ENCODE measurements around the gene TMEM255B. TPM values are rescaled to one million over a fixed set of nuclear protein-coding genes. Genes with fewer than 3 reads are reported as not detected.

The TMEM255B gene
- total RNA-seq, 1 experiment from 2014 or later: 4.7 TPM

GRCh38 chr13:113812178-113813040, 53.4 kb downstream of the TMEM255B start:
- Mint-ChIP-seq H3K4me3 (no peak overlapping the region), H3K36me3 (peaks cover 9% of the 10 kb centered on the region), H3K27ac (no peak overlapping the region), H3K9me3 (peaks cover 15% of the 10 kb centered on the region), H3K4me1 (peaks cover 4% of the 10 kb centered on the region), H3K27me3 (ENCODE audit: low read depth) (no peaks in the 10 kb centered on the region; the same call in 1 of the 2 replicates)
- DNase-seq (ENCODE audit: low spot score) (no peak), ATAC-seq (no peak)
- no peak for TF ChIP-seq SP1 (CRISPR knock-in tag; conservative IDR thresholded peaks at IDR 0.05)
- TF ChIP-seq GTF2I (CRISPR knock-in tag; conservative IDR thresholded peaks at IDR 0.05): no peak
- TF ChIP-seq CBFB (CRISPR knock-in tag; IDR thresholded peaks at IDR 0.05; ENCODE audit: low read depth): no peak
- no peak for TF ChIP-seq ZNF121 (CRISPR knock-in tag; IDR thresholded peaks at IDR 0.05)
- TF ChIP-seq FOXP1 (CRISPR knock-in tag; IDR thresholded peaks at IDR 0.05; ENCODE audit: borderline replicate concordance): no peak
- no peak for TF ChIP-seq KAT7 (CRISPR knock-in tag; IDR thresholded peaks at IDR 0.05; ENCODE audit: borderline replicate concordance)
- no peak for TF ChIP-seq CDX4 (CRISPR knock-in tag; IDR thresholded peaks at IDR 0.05; ENCODE audit: borderline replicate concordance)
- TF ChIP-seq, protein P1, sequence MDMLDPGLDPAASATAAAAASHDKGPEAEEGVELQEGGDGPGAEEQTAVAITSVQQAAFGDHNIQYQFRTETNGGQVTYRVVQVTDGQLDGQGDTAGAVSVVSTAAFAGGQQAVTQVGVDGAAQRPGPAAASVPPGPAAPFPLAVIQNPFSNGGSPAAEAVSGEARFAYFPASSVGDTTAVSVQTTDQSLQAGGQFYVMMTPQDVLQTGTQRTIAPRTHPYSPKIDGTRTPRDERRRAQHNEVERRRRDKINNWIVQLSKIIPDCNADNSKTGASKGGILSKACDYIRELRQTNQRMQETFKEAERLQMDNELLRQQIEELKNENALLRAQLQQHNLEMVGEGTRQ (CRISPR knock-in tag; IDR thresholded peaks at IDR 0.05): no peak
- TF ChIP-seq ZNF232 (CRISPR knock-in tag; IDR thresholded peaks at IDR 0.05): no peak
- TF ChIP-seq, protein P2, sequence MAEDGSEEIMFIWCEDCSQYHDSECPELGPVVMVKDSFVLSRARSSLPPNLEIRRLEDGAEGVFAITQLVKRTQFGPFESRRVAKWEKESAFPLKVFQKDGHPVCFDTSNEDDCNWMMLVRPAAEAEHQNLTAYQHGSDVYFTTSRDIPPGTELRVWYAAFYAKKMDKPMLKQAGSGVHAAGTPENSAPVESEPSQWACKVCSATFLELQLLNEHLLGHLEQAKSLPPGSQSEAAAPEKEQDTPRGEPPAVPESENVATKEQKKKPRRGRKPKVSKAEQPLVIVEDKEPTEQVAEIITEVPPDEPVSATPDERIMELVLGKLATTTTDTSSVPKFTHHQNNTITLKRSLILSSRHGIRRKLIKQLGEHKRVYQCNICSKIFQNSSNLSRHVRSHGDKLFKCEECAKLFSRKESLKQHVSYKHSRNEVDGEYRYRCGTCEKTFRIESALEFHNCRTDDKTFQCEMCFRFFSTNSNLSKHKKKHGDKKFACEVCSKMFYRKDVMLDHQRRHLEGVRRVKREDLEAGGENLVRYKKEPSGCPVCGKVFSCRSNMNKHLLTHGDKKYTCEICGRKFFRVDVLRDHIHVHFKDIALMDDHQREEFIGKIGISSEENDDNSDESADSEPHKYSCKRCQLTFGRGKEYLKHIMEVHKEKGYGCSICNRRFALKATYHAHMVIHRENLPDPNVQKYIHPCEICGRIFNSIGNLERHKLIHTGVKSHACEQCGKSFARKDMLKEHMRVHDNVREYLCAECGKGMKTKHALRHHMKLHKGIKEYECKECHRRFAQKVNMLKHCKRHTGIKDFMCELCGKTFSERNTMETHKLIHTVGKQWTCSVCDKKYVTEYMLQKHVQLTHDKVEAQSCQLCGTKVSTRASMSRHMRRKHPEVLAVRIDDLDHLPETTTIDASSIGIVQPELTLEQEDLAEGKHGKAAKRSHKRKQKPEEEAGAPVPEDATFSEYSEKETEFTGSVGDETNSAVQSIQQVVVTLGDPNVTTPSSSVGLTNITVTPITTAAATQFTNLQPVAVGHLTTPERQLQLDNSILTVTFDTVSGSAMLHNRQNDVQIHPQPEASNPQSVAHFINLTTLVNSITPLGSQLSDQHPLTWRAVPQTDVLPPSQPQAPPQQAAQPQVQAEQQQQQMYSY (CRISPR knock-in tag; IDR thresholded peaks at IDR 0.05): no peak
- TF ChIP-seq, protein P3, sequence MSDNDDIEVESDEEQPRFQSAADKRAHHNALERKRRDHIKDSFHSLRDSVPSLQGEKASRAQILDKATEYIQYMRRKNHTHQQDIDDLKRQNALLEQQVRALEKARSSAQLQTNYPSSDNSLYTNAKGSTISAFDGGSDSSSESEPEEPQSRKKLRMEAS (CRISPR knock-in tag; IDR thresholded peaks at IDR 0.05): no peak
- CTCF ChIA-PET: interaction anchor here (0.8 to 1.3 kb wide), 3 partner anchors 10 to 135 kb away, joined by 3 to 4 read pairs (median 3); no protein-coding TSS in a partner anchor
- POLR2A ChIA-PET: no interaction called here

DNA sequence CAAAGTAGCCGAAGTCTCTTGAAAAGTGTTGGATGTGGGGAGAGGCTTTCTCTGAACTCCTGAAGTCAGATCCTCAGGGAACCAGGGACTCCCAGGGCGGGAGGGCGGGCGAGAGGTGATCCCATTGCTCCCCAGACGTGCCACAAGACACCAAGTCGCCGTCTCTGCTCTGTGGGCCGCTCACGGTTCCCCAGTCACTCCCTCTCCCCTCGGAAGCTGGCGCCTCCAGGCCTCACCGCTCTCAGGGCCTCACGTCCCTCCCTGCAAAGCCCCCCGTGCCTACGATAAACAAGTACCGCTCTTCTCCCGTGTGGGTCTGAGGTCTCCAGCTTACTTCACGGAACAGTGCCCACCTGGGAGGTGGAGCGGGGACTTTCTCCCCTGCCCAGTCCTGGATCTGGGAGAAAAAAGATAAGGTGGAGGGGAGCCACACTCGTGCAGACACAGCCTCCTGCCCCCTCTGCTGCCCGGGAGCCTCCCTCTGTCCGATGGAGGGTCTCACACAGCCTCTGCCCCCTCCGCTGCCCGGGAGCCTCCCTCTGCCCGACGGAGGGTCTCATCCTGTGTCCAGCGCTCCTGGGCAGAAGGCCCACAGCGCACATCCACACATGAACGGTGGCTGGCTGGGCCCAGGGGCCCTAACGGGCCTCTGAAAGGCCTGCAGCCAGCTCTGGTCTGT, 54.2 kb downstream of the TMEM255B start:
- DNase-seq (ENCODE audit: low spot score) (no peak), ATAC-seq (no peak)
- H3K27ac Mint-ChIP-seq: no peak overlapping the region
- H3K4me3 Mint-ChIP-seq: no peak overlapping the region
- CTCF ChIA-PET: interaction anchor here (0.6 to 1.4 kb wide), 4 partner anchors 11 to 134 kb away, joined by 3 to 5 read pairs (median 4); no protein-coding TSS in a partner anchor
- peaks cover 4% of the 10 kb centered on the region; the same call in 1 of the 2 replicates for H3K36me3 Mint-ChIP-seq
- POLR2A ChIA-PET: no interaction called here
- H3K9me3 Mint-ChIP-seq: peaks cover 10% of the 10 kb centered on the region
- H3K27me3 Mint-ChIP-seq (ENCODE audit: low read depth): no peaks in the 10 kb centered on the region; the same call in 1 of the 2 replicates
- no peak for TF ChIP-seq ZMAT4 (CRISPR knock-in tag; IDR thresholded peaks at IDR 0.05)
- no peak for TF ChIP-seq PRRX2 (CRISPR knock-in tag; IDR thresholded peaks at IDR 0.05)
- TF ChIP-seq ELF4 (CRISPR knock-in tag; IDR thresholded peaks at IDR 0.05; ENCODE audit: low read depth): no peak
- TF ChIP-seq ZNF232 (CRISPR knock-in tag; IDR thresholded peaks at IDR 0.05): no peak
- TF ChIP-seq, protein P1 (CRISPR knock-in tag; IDR thresholded peaks at IDR 0.05): no peak
- TF ChIP-seq IRF2 (CRISPR knock-in tag; IDR thresholded peaks at IDR 0.05; ENCODE audit: borderline replicate concordance, low read depth): no peak
- TF ChIP-seq CREM (CRISPR knock-in tag; IDR thresholded peaks at IDR 0.05): no peak
- no peak for TF ChIP-seq TCF7 (CRISPR knock-in tag; IDR thresholded peaks at IDR 0.05; ENCODE audit: low read depth)
- TF ChIP-seq RORB (CRISPR knock-in tag; IDR thresholded peaks at IDR 0.05): no peak
- no peak for TF ChIP-seq NFE2L1 (CRISPR knock-in tag; IDR thresholded peaks at IDR 0.05)
- TF ChIP-seq CBFB (CRISPR knock-in tag; IDR thresholded peaks at IDR 0.05; ENCODE audit: low read depth): no peak
- TF ChIP-seq ZNF416 (CRISPR knock-in tag; IDR thresholded peaks at IDR 0.05): no peak
- no peak for TF ChIP-seq ZNF317 (CRISPR knock-in tag; IDR thresholded peaks at IDR 0.05; ENCODE audit: borderline replicate concordance, low read depth)
- TF ChIP-seq, protein P4, sequence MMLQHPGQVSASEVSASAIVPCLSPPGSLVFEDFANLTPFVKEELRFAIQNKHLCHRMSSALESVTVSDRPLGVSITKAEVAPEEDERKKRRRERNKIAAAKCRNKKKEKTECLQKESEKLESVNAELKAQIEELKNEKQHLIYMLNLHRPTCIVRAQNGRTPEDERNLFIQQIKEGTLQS (CRISPR knock-in tag; conservative IDR thresholded peaks at IDR 0.05): no peak
- peaks cover 6% of the 10 kb centered on the region for H3K4me1 Mint-ChIP-seq
